DOHH2 (cell line): Measurements from ENCODE around the gene ZNF229.
"Not testable (repeated sequence)": the region's sequence is repeated elsewhere in the genome, so short reads cannot be mapped to it uniquely, and the experiment has no call there.

ENCODE experiments used
- H3F3A ChIP-seq: fragments of 200-600 bp; sonication (generic), shearing (Covaris generic); 2 replicates; pipeline ENCODE4 v1.6.0; 2016; ENCODE audit warnings: antibody characterized with exemption, mild to moderate bottlenecking; ENCODE audit not compliant: control insufficient read depth, insufficient read depth
- H3K27ac ChIP-seq: fragments of 200-600 bp; sonication (generic); 2 replicates; pipeline ENCODE4 v1.5.1; 2014; ENCODE audit warnings: low read depth, mild to moderate bottlenecking, low read length, moderate library complexity
- H3K27me3 ChIP-seq: fragments of 200-600 bp; sonication (generic); 2 replicates; pipeline ENCODE4 v1.6.1; 2014; ENCODE audit warnings: mild to moderate bottlenecking, low read length, mixed read lengths; ENCODE audit not compliant: control insufficient read depth
- H3K36me3 ChIP-seq: fragments of 200-600 bp; sonication (generic); 2 replicates; pipeline ENCODE4 v1.6.1; 2014; ENCODE audit warnings: mild to moderate bottlenecking, low read length, moderate library complexity, mixed read lengths; ENCODE audit not compliant: control insufficient read depth
- H3K4me1 ChIP-seq: fragments of 200-600 bp; sonication (generic); 2 replicates; pipeline ENCODE4 v1.6.1; 2014; ENCODE audit warnings: mild to moderate bottlenecking, low read length, mixed read lengths; ENCODE audit not compliant: control insufficient read depth
- H3K4me2 ChIP-seq: fragments of 200-600 bp; sonication (generic); 2 replicates; pipeline ENCODE4 v1.6.0; 2014; ENCODE audit warnings: mild to moderate bottlenecking, low read length, moderate library complexity
- H3K4me3 ChIP-seq: fragments of 200-600 bp; sonication (generic); 2 replicates; pipeline ENCODE4 v1.5.1; 2014; ENCODE audit warnings: mild to moderate bottlenecking, low read length, mixed read lengths
- H3K79me2 ChIP-seq: fragments of 200-600 bp; sonication (generic); 2 replicates; pipeline ENCODE4 v1.6.1; 2014; ENCODE audit warnings: mild to moderate bottlenecking, low read length, mixed read lengths; ENCODE audit not compliant: control insufficient read depth
- H3K9me2 ChIP-seq: fragments of 200-600 bp; sonication (generic); replicated peaks from 2 replicates; pipeline ENCODE4 v1.6.1; 2014; ENCODE audit warnings: mild to moderate bottlenecking, low read length, mixed read lengths; ENCODE audit not compliant: control insufficient read depth
- H3K9me3 ChIP-seq: fragments of 200-600 bp; sonication (generic); 2 replicates; pipeline ENCODE4 v1.6.1; 2014; ENCODE audit warnings: antibody characterized with exemption, low read length, mixed read lengths; ENCODE audit not compliant: control insufficient read depth, insufficient read depth
- H4K20me1 ChIP-seq: fragments of 200-600 bp; sonication (generic); 2 replicates; pipeline ENCODE4 v1.6.0; 2014; ENCODE audit warnings: low read depth, mild to moderate bottlenecking, antibody characterized with exemption, low read length, moderate library complexity; ENCODE audit not compliant: control insufficient read depth, insufficient read depth
- EZH2phosphoT487 ChIP-seq: fragments of 200-600 bp; sonication (generic); IDR thresholded peaks from 2 replicates; pipeline ENCODE4 v1.6.1; 2017; ENCODE audit warnings: borderline replicate concordance, mild to moderate bottlenecking, antibody characterized with exemption, low read length, moderate library complexity, mixed read lengths
- TF ChIP-seq, protein P1 (sequence below): fragments of 200-600 bp; sonication (generic); IDR thresholded peaks from one replicate; pipeline ENCODE4 v1.5.1; 2014; ENCODE audit warnings: antibody characterized with exemption, mild to moderate bottlenecking, low read depth, low read length; ENCODE audit not compliant: poor library complexity, severe bottlenecking

Gene ZNF229

DNA sequence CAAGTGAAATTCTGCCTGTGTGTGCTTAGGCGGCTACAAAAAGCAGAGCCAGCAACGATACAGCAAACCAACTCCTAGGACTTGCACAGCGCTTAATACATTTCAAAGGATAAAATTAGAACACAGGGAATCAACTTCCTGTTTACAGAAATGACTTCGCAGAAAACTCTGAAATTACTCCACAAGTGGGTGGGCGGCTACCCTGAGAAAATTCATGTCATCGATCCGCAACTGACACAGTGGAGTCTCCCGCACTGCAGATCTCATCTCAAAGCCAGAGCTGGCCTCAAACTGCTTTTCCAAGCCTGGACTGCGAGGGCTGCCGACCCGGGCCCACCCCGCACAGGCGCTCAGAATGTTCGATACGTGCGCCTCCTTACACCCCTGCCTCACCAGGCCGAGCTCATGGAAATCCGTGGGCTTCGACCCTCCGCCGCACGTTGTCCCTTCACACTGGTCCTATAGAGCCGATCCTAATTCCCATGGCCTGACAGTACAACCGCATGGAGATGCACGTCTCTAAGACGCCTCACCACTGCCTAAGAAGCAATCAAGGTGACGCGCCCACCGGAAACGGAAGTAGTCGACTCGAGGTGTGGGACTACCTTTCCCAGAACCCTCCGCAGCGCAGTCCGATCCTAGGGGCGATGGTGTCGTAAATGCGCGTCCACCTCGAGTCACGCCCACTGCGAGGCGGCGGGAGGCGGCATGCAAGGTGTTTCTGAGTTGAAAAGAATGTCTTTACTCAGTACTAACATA is at the start of gene ZNF229:
ZNF229 (minus strand) TSS at position 557 of the 759 bp plus-strand sequence. CDS start 5,625 bp downstream, outside the sequence.
- Histone ChIP-seq H3F3A (no peaks in the 10 kb centered on the region), H3K27me3 (no peaks in the 10 kb centered on the region), H3K4me1 (no peaks in the 10 kb centered on the region), H3K4me3 (no peak within 1 kb of the TSS), H3K9me2 (no peaks in the 10 kb centered on the region), H3K79me2 (no peaks in the 10 kb centered on the region), H3K4me2 (no peak within 1 kb of the TSS), H3K36me3 (no peaks in the 10 kb centered on the region), H4K20me1 (no peaks in the 10 kb centered on the region), H3K27ac (no peak within 1 kb of the TSS), H3K9me3 (peaks cover 24% of the 10 kb centered on the region; the same call in 1 of the 2 replicates)
- no peak for TF ChIP-seq EZH2phosphoT487
- TF ChIP-seq, protein P1, sequence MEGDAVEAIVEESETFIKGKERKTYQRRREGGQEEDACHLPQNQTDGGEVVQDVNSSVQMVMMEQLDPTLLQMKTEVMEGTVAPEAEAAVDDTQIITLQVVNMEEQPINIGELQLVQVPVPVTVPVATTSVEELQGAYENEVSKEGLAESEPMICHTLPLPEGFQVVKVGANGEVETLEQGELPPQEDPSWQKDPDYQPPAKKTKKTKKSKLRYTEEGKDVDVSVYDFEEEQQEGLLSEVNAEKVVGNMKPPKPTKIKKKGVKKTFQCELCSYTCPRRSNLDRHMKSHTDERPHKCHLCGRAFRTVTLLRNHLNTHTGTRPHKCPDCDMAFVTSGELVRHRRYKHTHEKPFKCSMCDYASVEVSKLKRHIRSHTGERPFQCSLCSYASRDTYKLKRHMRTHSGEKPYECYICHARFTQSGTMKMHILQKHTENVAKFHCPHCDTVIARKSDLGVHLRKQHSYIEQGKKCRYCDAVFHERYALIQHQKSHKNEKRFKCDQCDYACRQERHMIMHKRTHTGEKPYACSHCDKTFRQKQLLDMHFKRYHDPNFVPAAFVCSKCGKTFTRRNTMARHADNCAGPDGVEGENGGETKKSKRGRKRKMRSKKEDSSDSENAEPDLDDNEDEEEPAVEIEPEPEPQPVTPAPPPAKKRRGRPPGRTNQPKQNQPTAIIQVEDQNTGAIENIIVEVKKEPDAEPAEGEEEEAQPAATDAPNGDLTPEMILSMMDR = no peak

DNA sequence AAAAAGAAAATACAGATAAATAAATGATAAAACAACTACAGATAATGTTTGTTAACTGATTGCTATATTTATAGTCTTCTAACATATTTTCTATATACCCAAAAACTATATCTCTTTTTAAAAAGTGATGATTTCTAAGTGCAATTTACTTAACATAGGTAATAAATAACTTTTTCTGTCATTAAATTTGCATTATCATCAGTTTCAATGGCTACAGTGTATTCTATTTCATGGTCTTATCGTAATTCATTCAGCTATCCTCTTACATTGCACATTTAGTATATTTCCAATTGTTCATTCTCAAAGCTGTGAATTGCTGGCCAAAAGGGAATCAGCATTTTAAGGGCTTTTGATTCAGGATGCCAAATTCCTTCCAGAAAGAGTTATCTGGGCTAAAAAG is 48.4 kb upstream of the ZNF229 start:
- Histone ChIP-seq H3K4me3 (no peak overlapping the region), H3K4me2 (no peak overlapping the region), H3K4me1 (peaks cover 9% of the 10 kb centered on the region), H3K9me3 (peaks cover 64% of the 10 kb centered on the region), H4K20me1 (no peaks in the 10 kb centered on the region), H3K79me2 (peaks cover 29% of the 10 kb centered on the region), H3K27me3 (no peaks in the 10 kb centered on the region), H3K9me2 (no peaks in the 10 kb centered on the region), H3K36me3 (peaks cover 45% of the 10 kb centered on the region), H3F3A (no peaks in the 10 kb centered on the region), H3K27ac (no peak overlapping the region)
- TF ChIP-seq, protein P1 = no peak
- TF ChIP-seq EZH2phosphoT487 = no peak

DNA sequence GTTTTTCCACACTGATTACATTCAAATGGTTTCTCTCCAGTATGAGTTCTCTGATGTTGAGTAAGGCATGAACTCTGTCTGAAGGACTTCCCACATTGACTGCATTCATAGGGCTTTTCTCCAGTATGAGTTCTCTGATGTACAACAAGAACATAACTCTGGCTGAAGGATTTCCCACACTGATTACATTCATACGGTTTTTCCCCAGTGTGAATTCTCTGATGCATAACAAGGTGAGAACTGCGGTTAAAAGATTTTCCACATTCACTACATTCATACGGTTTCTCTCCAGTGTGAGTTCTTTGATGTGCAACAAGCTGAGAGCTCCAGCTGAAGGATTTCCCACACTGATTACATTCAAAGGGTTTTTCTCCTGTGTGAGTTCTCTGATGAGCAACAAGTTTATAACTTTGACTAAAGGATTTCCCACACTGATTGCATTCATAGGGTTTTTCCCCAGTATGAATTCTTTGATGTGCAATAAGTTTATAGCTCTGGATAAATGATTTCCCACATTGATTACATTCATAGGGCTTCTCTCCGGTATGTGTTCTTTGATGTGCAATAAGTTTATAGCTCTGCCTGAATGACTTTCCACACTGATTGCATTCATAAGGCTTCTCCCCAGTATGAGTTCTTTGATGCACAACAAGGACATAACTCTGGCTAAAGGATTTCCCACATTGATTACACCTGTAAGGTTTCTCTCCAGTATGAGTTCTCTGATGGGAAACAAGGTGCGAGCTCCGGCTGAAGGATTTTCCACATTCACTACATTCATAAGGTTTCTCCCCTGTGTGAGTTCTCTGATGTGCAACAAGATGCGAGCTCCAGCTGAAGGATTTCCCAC is 28.5 kb upstream of the ZNF229 start:
- H3K4me3 ChIP-seq = no peak overlapping the region
- peaks cover 41% of the 10 kb centered on the region for H3K36me3 ChIP-seq

DNA sequence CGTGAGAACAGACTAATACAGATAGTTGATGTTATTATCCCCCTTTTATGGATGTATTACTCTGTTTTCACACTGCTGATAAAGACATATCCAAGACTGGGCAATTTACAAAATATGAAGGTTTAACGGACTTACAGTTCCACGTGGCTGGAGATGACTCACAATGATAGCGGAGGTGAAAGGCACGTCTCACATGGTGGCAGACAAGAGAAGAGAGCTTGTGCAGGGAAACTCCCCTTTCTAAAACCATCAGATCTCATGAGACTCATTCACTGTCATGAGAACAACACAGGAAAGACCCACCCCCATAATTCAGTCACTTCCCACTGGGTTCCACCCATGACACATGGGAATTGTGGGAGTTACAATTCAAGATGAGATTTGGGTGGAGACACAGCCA is 20.5 kb upstream of the ZNF229 start:
- H3K36me3 ChIP-seq, H3K4me1 ChIP-seq, H3K27me3 ChIP-seq, H3K79me2 ChIP-seq, H3K9me2 ChIP-seq, H4K20me1 ChIP-seq, H3K4me3 ChIP-seq, H3K27ac ChIP-seq, H3F3A ChIP-seq, H3K4me2 ChIP-seq: not testable (repeated sequence)
- H3K9me3 ChIP-seq = peaks cover 21% of the 10 kb centered on the region

More for the DNA sequence above, 28.5 kb upstream of the ZNF229 start:
- H4K20me1 ChIP-seq = no peaks in the 10 kb centered on the region
- no peak overlapping the region for H3K27ac ChIP-seq
- H3K4me1 ChIP-seq = no peaks in the 10 kb centered on the region
- H3K9me3 ChIP-seq = peaks cover 79% of the 10 kb centered on the region
- no peaks in the 10 kb centered on the region for H3K27me3 ChIP-seq
- no peaks in the 10 kb centered on the region for H3K9me2 ChIP-seq
- no peaks in the 10 kb centered on the region for H3K79me2 ChIP-seq
- peaks cover 13% of the 10 kb centered on the region for H3F3A ChIP-seq
- no peak overlapping the region for H3K4me2 ChIP-seq
- TF ChIP-seq, protein P1 = no peak
- TF ChIP-seq EZH2phosphoT487 = no peak

DNA sequence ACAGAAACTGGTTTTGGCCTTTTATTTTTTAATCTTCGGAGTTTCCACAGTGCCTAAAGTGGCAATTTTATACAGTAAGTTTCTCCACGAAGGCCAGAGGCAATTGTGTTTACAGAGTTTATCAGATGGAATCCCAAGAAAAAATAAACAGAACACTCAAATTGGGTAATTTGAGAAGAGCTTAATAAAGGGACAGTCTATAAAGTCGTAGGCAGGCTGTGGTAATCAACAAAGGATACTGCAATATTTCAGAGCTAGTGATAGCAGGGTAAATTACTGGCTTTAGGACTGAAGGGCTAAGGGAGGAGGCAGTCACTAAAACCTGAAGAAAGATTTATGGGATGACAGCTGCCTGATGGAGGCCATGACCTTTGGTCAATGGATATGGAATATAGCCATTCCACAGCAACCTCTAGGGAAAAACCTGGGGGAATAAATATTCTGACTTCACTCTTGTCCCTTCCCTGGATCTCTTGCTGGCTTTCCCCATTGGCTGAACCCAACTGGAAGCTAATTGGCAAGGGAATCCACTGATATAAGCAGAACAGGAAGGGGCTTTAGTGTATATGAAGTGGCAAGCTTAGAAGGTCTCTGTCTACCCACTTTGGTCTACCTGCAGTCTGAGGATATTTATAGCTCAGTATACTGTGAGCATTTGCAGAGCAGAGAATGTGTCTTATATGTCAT is 14.5 kb upstream of the ZNF229 start:
- H3K4me2 ChIP-seq, H3K4me1 ChIP-seq, H3K27ac ChIP-seq, H3F3A ChIP-seq, H3K4me3 ChIP-seq, H3K9me3 ChIP-seq, H3K9me2 ChIP-seq, H3K36me3 ChIP-seq, H3K27me3 ChIP-seq, H4K20me1 ChIP-seq, H3K79me2 ChIP-seq: not testable (repeated sequence)
